B cell (primary cell): ENCODE results near the gene TTLL11.

ENCODE experiments used
- CTCF ChIP-seq: fragments of 200-600 bp; IDR thresholded peaks from one replicate; pipeline ENCODE4 v1.8.0; 2022; ENCODE audit warnings: antibody characterized with exemption, mild to moderate bottlenecking
- EZH2 ChIP-seq: IDR thresholded peaks from 2 replicates; pipeline ENCODE4 v1.6.1; 2012; ENCODE audit warnings: borderline replicate concordance, low read depth, mild to moderate bottlenecking, moderate library complexity, low read length; ENCODE audit not compliant: insufficient read depth, poor library complexity, severe bottlenecking

- TF ChIP-seq CTCF = no peak
- TF ChIP-seq EZH2 = no peak
These were observed 40.0 kb downstream of the TTLL11 start for GRCh38 chr9:122053064-122053463.
